Liver (tissue), 9 donors: ENCODE data around the gene ATP2A3. TPM values are rescaled to one million over a fixed set of nuclear protein-coding genes. Genes with fewer than 3 reads are reported as not detected.

Experiments
- DNase-seq: peaks from one replicate; pipeline ENCODE4 v3.0.0-alpha.2; 2017; ENCODE audit warnings: low spot score
- H3K27ac ChIP-seq, 2 donors: one replicate each; pipeline ENCODE4 v1.7.0; 2013; ENCODE audit warnings: inconsistent platforms in 2 of 2, low read length in 2 of 2, control low read depth in 1 of 2, low read depth in 1 of 2, mild to moderate bottlenecking in 1 of 2
- H3K27me3 ChIP-seq, 4 donors: one replicate each; pipeline versions ENCODE4 v1.6.1 to v1.7.0; 2013; ENCODE audit warnings: low read length in 3 of 4, inconsistent platforms in 1 of 4, mild to moderate bottlenecking in 1 of 4, moderate library complexity in 1 of 4; ENCODE audit not compliant: control insufficient read depth in 4 of 4, insufficient read depth in 4 of 4
- H3K36me3 ChIP-seq, 4 donors: one replicate each; pipeline versions ENCODE4 v1.6.1 to v1.7.0; 2013; ENCODE audit warnings: low read length in 3 of 4, mild to moderate bottlenecking in 3 of 4, low read depth in 1 of 4, moderate library complexity in 1 of 4; ENCODE audit not compliant: control insufficient read depth in 4 of 4, insufficient read depth in 3 of 4
- H3K4me1 ChIP-seq, 4 donors: one replicate each; pipeline versions ENCODE4 v1.6.1 to v1.7.0; 2013; ENCODE audit warnings: low read length in 3 of 4, mild to moderate bottlenecking in 3 of 4, moderate library complexity in 1 of 4; ENCODE audit not compliant: control insufficient read depth in 4 of 4, insufficient read depth in 4 of 4
- H3K4me3 ChIP-seq, 3 donors: one replicate each; pipeline versions ENCODE4 v1.6.1 to v1.7.0; 2013; ENCODE audit warnings: low read length in 3 of 3, control low read depth in 1 of 3, low read depth in 1 of 3, mild to moderate bottlenecking in 1 of 3
- H3K9ac ChIP-seq, 2 donors: one replicate each; pipeline ENCODE4 v1.7.0; 2013; ENCODE audit warnings: low read length in 2 of 2, mild to moderate bottlenecking in 2 of 2, moderate library complexity in 2 of 2, control low read depth in 1 of 2, low read depth in 1 of 2
- H3K9me3 ChIP-seq, 4 donors: one replicate each; pipeline versions ENCODE4 v1.6.1 to v1.7.0; 2013; ENCODE audit warnings: low read length in 3 of 4; ENCODE audit not compliant: control insufficient read depth in 4 of 4
- EGR1 ChIP-seq, 2 donors: IDR thresholded peaks; 2 replicates each; pipeline ENCODE4 v1.6.1; 2016 to 2018; ENCODE audit warnings: antibody characterized with exemption in 2 of 2, low read depth in 2 of 2
- FOXA1 ChIP-seq: IDR thresholded peaks from 2 replicates; pipeline ENCODE4 v1.6.1; 2016; ENCODE audit warnings: antibody characterized with exemption
- FOXA2 ChIP-seq: IDR thresholded peaks from 2 replicates; pipeline ENCODE4 v1.6.1; 2016; ENCODE audit warnings: antibody characterized with exemption
- GABPA ChIP-seq, 2 donors: IDR thresholded peaks in 1 of 2; conservative IDR thresholded peaks in 1 of 2; 2 replicates each; pipeline ENCODE4 v1.6.1; 2016; ENCODE audit warnings: antibody characterized with exemption in 2 of 2, mild to moderate bottlenecking in 1 of 2, moderate library complexity in 1 of 2
- HNF4A ChIP-seq, 2 donors: conservative IDR thresholded peaks; 2 replicates each; pipeline ENCODE4 v1.6.1; 2016; ENCODE audit warnings: antibody characterized with exemption in 2 of 2, mild to moderate bottlenecking in 2 of 2
- HNF4G ChIP-seq: IDR thresholded peaks from 2 replicates; pipeline ENCODE4 v1.6.1; 2016; ENCODE audit warnings: antibody characterized with exemption
- JUND ChIP-seq, 2 donors: IDR thresholded peaks; 2 replicates each; pipeline ENCODE4 v1.6.1; 2016; ENCODE audit warnings: antibody characterized with exemption in 2 of 2
- NR2F2 ChIP-seq: IDR thresholded peaks from 2 replicates; pipeline ENCODE4 v1.6.1; 2016; ENCODE audit warnings: antibody characterized with exemption
- RXRA ChIP-seq, 2 donors: IDR thresholded peaks; 2 replicates each; pipeline ENCODE4 v1.6.1; 2017 to 2018; ENCODE audit warnings: antibody characterized with exemption in 2 of 2, mild to moderate bottlenecking in 1 of 2
- SP1 ChIP-seq: IDR thresholded peaks from 2 replicates; pipeline ENCODE4 v1.6.1; 2018; ENCODE audit warnings: antibody characterized with exemption, mild to moderate bottlenecking
- WGBS: extraction: QIAGEN DNeasy Blood & Tissue Kit; methylation state at CpG from one replicate; pipeline ENCODE4 v1.1.7; 2013; 5-methylcytosine and 5-hydroxymethylcytosine counted together
- polyA plus RNA-seq, 2 donors: library from polyadenylated mRNA; stranded (reverse) in 1 of 2; unstranded in 1 of 2; fragments of 200-250 nt in 1 of 2; fragments of >200 nt in 1 of 2; fragmentation: Nextera tagmentation in 1 of 2; extraction: Ambion mirVana in 1 of 2; gene quantifications; one replicate each; pipeline versions ENCODE4 v1.2.1 to v1.2.3, GENCODE V29; 2013 to 2015
- total RNA-seq, 2 donors: library from RNA; depleted of rRNA; stranded (reverse); fragments of >200 nt; gene quantifications; one replicate each; pipeline ENCODE4 v1.2.3, GENCODE V29; 2014
- TF ChIP-seq, protein P1 (sequence below): IDR thresholded peaks from 2 replicates; pipeline ENCODE4 v1.6.1; 2016; ENCODE audit warnings: antibody characterized with exemption
- TF ChIP-seq, protein P2 (sequence below): fragments of 150-350 bp; IDR thresholded peaks from 2 replicates; pipeline ENCODE4 v1.5.1; 2017; ENCODE audit warnings: improper control_type of control experiment, low read depth, low read length; ENCODE audit not compliant: missing input control
- TF ChIP-seq, protein P3 (sequence below): IDR thresholded peaks from 2 replicates; pipeline ENCODE4 v1.6.1; 2016; ENCODE audit warnings: antibody characterized with exemption
- TF ChIP-seq, protein P4 (sequence below): IDR thresholded peaks from 2 replicates; pipeline ENCODE4 v1.6.1; 2016; ENCODE audit warnings: antibody characterized with exemption, mild to moderate bottlenecking
- donor health status: healthy.
- donor health status: healthy.
- donor health status: healthy.
- donor health status: healthy.
- donor health status: healthy.

ATP2A3 gene
- total and polyA plus RNA-seq, 4 donors: 1.4 to 17.1 (median 3.2) TPM

DNA sequence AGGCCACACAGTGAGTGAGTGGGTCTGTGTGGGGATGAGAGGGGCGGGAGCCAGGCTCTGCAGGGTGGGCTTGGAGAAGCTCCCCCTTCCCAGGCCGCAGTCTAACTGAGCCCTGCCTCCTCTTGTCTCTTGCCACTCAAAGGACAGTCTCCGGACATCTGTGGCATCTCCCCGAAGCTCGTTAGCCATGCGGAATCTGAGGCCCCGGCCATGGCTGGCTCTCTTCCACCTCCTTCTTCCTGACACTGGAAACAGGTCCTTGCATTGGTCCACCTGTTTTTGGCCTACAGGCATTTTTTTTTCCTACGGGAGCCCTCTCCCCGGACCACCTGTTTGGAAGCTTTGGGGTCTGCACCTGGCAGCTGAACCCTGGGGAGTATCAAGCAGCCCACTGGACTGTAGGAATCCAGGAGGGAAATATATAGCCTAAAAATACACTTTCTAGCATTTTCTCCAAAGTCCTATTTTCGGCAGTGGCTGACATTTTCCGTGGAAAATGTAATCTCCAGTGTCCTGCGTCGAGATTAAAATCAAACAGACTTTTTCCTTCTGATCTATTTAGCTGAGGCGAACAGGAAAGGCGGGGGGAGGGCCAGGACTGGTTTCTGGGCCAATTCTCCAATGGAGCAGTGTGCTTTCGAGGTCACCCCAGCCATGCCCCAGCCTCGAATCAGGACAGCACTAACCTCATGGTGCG, 9.1 kb downstream of the ATP2A3 start (continued):
- TF ChIP-seq, protein P1, sequence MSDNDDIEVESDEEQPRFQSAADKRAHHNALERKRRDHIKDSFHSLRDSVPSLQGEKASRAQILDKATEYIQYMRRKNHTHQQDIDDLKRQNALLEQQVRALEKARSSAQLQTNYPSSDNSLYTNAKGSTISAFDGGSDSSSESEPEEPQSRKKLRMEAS: no peak
- no peak for TF ChIP-seq FOXA2
- TF ChIP-seq, protein P2, sequence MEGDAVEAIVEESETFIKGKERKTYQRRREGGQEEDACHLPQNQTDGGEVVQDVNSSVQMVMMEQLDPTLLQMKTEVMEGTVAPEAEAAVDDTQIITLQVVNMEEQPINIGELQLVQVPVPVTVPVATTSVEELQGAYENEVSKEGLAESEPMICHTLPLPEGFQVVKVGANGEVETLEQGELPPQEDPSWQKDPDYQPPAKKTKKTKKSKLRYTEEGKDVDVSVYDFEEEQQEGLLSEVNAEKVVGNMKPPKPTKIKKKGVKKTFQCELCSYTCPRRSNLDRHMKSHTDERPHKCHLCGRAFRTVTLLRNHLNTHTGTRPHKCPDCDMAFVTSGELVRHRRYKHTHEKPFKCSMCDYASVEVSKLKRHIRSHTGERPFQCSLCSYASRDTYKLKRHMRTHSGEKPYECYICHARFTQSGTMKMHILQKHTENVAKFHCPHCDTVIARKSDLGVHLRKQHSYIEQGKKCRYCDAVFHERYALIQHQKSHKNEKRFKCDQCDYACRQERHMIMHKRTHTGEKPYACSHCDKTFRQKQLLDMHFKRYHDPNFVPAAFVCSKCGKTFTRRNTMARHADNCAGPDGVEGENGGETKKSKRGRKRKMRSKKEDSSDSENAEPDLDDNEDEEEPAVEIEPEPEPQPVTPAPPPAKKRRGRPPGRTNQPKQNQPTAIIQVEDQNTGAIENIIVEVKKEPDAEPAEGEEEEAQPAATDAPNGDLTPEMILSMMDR: no peak
- TF ChIP-seq SP1: no peak
- TF ChIP-seq, protein P3, sequence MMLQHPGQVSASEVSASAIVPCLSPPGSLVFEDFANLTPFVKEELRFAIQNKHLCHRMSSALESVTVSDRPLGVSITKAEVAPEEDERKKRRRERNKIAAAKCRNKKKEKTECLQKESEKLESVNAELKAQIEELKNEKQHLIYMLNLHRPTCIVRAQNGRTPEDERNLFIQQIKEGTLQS: no peak
- no peak for TF ChIP-seq JUND (IDR thresholded peaks at IDR 0.05)

DNA sequence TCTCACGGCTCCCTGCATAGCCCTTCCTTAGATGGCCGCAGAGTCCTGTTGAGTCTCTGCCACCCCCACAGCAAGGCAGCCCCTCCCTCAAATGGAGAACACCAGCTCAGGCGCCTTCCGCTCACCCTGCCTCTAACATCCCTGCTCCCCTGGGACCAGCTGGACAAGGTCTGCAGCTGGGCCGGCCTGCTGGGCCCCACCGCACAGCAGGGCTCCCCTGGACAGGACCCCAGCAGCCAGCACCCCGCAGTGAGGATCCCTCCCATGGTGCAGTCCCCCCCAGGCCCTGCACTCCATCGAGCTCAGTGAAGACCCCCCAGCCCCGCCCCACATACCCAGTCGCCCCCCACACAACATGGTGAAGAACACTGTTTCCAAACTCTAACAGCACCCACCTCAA, 10.2 kb downstream of the ATP2A3 start:
- H3K27me3 ChIP-seq: no peaks in the 10 kb centered on the region
- no peaks in the 10 kb centered on the region for H3K4me1 ChIP-seq
- no peak for TF ChIP-seq FOXA1
- no peak for TF ChIP-seq SP1
- no peak for TF ChIP-seq RXRA (IDR thresholded peaks at IDR 0.05)
- TF ChIP-seq, protein P2: no peak
- TF ChIP-seq FOXA2: no peak
- TF ChIP-seq, protein P3: no peak
- TF ChIP-seq, protein P1: no peak
- TF ChIP-seq, protein P4, sequence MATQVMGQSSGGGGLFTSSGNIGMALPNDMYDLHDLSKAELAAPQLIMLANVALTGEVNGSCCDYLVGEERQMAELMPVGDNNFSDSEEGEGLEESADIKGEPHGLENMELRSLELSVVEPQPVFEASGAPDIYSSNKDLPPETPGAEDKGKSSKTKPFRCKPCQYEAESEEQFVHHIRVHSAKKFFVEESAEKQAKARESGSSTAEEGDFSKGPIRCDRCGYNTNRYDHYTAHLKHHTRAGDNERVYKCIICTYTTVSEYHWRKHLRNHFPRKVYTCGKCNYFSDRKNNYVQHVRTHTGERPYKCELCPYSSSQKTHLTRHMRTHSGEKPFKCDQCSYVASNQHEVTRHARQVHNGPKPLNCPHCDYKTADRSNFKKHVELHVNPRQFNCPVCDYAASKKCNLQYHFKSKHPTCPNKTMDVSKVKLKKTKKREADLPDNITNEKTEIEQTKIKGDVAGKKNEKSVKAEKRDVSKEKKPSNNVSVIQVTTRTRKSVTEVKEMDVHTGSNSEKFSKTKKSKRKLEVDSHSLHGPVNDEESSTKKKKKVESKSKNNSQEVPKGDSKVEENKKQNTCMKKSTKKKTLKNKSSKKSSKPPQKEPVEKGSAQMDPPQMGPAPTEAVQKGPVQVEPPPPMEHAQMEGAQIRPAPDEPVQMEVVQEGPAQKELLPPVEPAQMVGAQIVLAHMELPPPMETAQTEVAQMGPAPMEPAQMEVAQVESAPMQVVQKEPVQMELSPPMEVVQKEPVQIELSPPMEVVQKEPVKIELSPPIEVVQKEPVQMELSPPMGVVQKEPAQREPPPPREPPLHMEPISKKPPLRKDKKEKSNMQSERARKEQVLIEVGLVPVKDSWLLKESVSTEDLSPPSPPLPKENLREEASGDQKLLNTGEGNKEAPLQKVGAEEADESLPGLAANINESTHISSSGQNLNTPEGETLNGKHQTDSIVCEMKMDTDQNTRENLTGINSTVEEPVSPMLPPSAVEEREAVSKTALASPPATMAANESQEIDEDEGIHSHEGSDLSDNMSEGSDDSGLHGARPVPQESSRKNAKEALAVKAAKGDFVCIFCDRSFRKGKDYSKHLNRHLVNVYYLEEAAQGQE: no peak
- no peak for TF ChIP-seq JUND (IDR thresholded peaks at IDR 0.05)
- TF ChIP-seq GABPA (IDR thresholded peaks at IDR 0.05 in 1 of 2, conservative IDR thresholded peaks at IDR 0.05 in 1 of 2): no peak
- TF ChIP-seq HNF4G: no peak
- no peak for TF ChIP-seq HNF4A (conservative IDR thresholded peaks at IDR 0.05)
- TF ChIP-seq EGR1 (IDR thresholded peaks at IDR 0.05; ENCODE audit: low read depth in 2 of 2): no peak
- no peak for TF ChIP-seq NR2F2
- DNase-seq: no peak
- H3K9me3 ChIP-seq: no peaks in the 10 kb centered on the region
- H3K27ac ChIP-seq: no peak overlapping the region
- 96% methylated on average over 10 of the region's 10 CpGs for WGBS
- no peak overlapping the region for H3K4me3 ChIP-seq
- no peak overlapping the region for H3K9ac ChIP-seq
- H3K36me3 ChIP-seq: no peaks in the 10 kb centered on the region
